K562 (cell line): ENCODE data around the gene FAM227B. TPM values are rescaled to one million over a fixed set of nuclear protein-coding genes. Genes with fewer than 3 reads are reported as not detected.

Experiments used
- CHCHD3 ChIP-seq: fragments of 250-450 bp; sonication (Bioruptor Pico); IDR thresholded peaks from 2 replicates; pipeline ENCODE4 v2.1.2; 2022; ENCODE audit warnings: mild to moderate bottlenecking
- E2F8 ChIP-seq: fragments of 450-650 bp; IDR thresholded peaks from 2 replicates; pipeline ENCODE4 v1.7.1; 2018; ENCODE audit warnings: mild to moderate bottlenecking, low read depth; ENCODE audit not compliant: partially characterized antibody
- FOXA3 ChIP-seq, 2 experiments: fragments of 450-650 bp in 1 of 2; sonication (generic) in 1 of 2; formaldehyde crosslinking; IDR thresholded peaks in 1 of 2; conservative IDR thresholded peaks in 1 of 2; 2 replicates each; pipeline versions ENCODE4 v1.4.0 to v1.8.0; 2020 to 2022; ENCODE audit warnings: mild to moderate bottlenecking in 2 of 2, missing genetic modification reagents in 1 of 2
- FOXJ3 ChIP-seq: sonication (generic); formaldehyde crosslinking; IDR thresholded peaks from 2 replicates; pipeline ENCODE4 v1.4.0; 2020; ENCODE audit warnings: mild to moderate bottlenecking, missing genetic modification reagents
- FOXP4 ChIP-seq: sonication (generic); formaldehyde crosslinking; IDR thresholded peaks from 2 replicates; pipeline ENCODE4 v1.8.0; 2022; ENCODE audit warnings: mild to moderate bottlenecking, missing genetic modification reagents, borderline replicate concordance
- HMGN3 ChIP-seq: IDR thresholded peaks from 2 replicates; pipeline ENCODE4 v1.6.1; 2011; ENCODE audit warnings: borderline replicate concordance, low read depth, mild to moderate bottlenecking, mixed read lengths, low read length; ENCODE audit not compliant: insufficient read length; ENCODE audit errors: extremely low read depth
- MNT ChIP-seq, 2 experiments: fragments of 450-650 bp; conservative IDR thresholded peaks; 2 replicates each; pipeline ENCODE4 v1.6.1; 2017; ENCODE audit warnings: mild to moderate bottlenecking in 2 of 2, moderate library complexity in 2 of 2
- MTA3 ChIP-seq: fragments of 450-650 bp; formaldehyde crosslinking; IDR thresholded peaks from 2 replicates; pipeline ENCODE4 v1.6.1; 2017; ENCODE audit warnings: mild to moderate bottlenecking, borderline replicate concordance
- MXI1 ChIP-seq: IDR thresholded peaks from 2 replicates; pipeline ENCODE4 v1.6.1; 2011; ENCODE audit warnings: low read depth, mild to moderate bottlenecking, improper control_type of control experiment, low read length
- NR2F6 ChIP-seq: fragments of 450-650 bp; formaldehyde crosslinking; IDR thresholded peaks from 2 replicates; pipeline ENCODE4 v1.4.0; 2020; ENCODE audit warnings: mild to moderate bottlenecking
- SMAD1 ChIP-seq: fragments of 150-350 bp; IDR thresholded peaks from 2 replicates; pipeline ENCODE4 v1.6.1; 2014; ENCODE audit warnings: low read length, low read depth; ENCODE audit not compliant: partially characterized antibody
- SNIP1 ChIP-seq: fragments of 450-650 bp; IDR thresholded peaks from 2 replicates; pipeline ENCODE4 v1.7.1; 2017; ENCODE audit warnings: low read depth, mild to moderate bottlenecking
- SREBF2 ChIP-seq: sonication (generic); formaldehyde crosslinking; IDR thresholded peaks from 2 replicates; pipeline ENCODE4 v1.4.0; 2020; ENCODE audit warnings: mild to moderate bottlenecking, missing genetic modification reagents
- ZNF324 ChIP-seq: fragments of 250-450 bp; sonication (Bioruptor Pico); IDR thresholded peaks from 2 replicates; pipeline ENCODE4 v1.4.0; 2020; ENCODE audit warnings: mild to moderate bottlenecking
- ZNF431 ChIP-seq: sonication (generic); formaldehyde crosslinking; IDR thresholded peaks from 2 replicates; pipeline ENCODE4 v1.8.0; 2022; ENCODE audit warnings: mild to moderate bottlenecking, missing genetic modification reagents
- polyA plus RNA-seq, 8 experiments: library from polyadenylated mRNA; depleted of rRNA in 4 of 8; stranded (reverse) in 5 of 8; unstranded in 3 of 8; fragments of >200 nt; fragmentation: Nextera tagmentation in 2 of 8; fragmentation: Illumina TruSeq in 1 of 8; extraction: Ambion mirVana in 2 of 8; extraction: Trizol in 1 of 8; gene quantifications; 2 replicates each; pipeline versions ENCODE4 v1.2.1 to v1.2.3, GENCODE V29; 2011 to 2014; ENCODE audit warnings: inconsistent platforms in 1 of 8, missing spikeins in 1 of 8
- total RNA-seq, 7 experiments: library from RNA; depleted of rRNA in 6 of 7; stranded (reverse); fragments of >200 nt in 6 of 7; fragmentation: Illumina TruSeq in 2 of 7; extraction: Trizol in 2 of 7; gene quantifications; 2 replicates each; pipeline versions ENCODE4 v1.2.1 to v1.2.3, GENCODE V29; 2011 to 2021; ENCODE audit warnings: low replicate concordance in 1 of 7
- TF ChIP-seq, protein P1 (sequence below): sonication (generic); formaldehyde crosslinking; IDR thresholded peaks from 2 replicates; pipeline ENCODE4 v1.8.0; 2022; ENCODE audit warnings: mild to moderate bottlenecking, missing genetic modification reagents
- TF ChIP-seq, protein P2 (sequence below): fragments of 200-800 bp; sonication (Bioruptor generic); IDR thresholded peaks from 2 replicates; pipeline ENCODE4 v1.6.1; 2017; ENCODE audit warnings: missing genetic modification characterization, missing compliant biosample characterization

Gene FAM227B
- total and polyA plus RNA-seq, 9 of the 15 experiments (the other 6 are each of a cell fraction or from before 2014, with no cell fraction given), result 5.1 to 12.5 (median 11.2) TPM

DNA sequence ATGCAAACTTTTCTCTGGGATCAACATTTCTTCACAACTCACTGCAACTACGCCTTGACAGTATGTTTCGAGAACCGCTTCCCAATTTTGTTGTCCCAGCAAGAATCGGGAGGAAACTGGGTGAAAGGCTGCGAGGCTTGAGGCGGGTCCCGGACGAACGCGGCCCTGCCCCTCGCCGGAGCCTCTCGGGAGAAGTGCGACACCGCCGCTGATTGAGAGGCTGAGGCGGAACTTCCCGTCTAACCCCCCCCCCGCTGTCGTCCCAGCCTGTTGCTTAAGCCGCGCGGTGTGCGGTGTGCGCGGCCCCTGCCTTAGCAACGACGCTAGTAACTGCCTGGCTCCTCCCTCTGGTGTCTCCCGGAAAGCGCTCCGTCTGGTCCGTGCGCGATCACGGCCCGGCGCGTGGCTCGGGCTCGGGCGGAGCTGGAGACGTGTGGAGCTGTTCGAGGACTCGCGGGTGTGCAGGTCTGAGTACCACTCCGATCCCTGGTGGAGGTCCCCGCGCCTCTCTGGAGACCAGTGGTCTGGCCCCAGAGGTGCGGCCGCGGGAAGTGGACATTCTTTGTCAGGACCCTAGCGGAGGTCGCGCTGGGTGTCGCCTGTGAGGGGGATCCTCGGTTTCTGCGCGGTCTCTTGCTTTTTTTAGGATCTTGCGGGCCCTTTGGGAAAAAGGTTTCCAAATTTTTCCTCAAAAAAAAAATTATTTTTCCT lies at the start of gene FAM227B, which contains the start of gene DTWD1 (continued):
- TF ChIP-seq ZNF431 (CRISPR knock-in tag) (peak; percentile 42; the same call in 1 of the 2 replicates), E2F8 (peak; percentile 47), MNT (conservative IDR thresholded peaks at IDR 0.05) (peak; percentile 89 to 96), FOXJ3 (CRISPR knock-in tag) (no peak), ZNF324 (CRISPR knock-in tag) (peak; percentile 68; the same call in 1 of the 2 replicates), SNIP1 (no peak), MXI1 (peak; percentile 88), FOXP4 (CRISPR knock-in tag) (no peak), HMGN3 (peak; percentile 95), NR2F6 (CRISPR knock-in tag) (0 out of 2 replicates have a peak, but pooled peaks have one; percentile 30), MTA3 (peak; percentile 93; the same call in 1 of the 2 replicates), SREBF2 (CRISPR knock-in tag) (no peak), CHCHD3 (CRISPR knock-in tag) (peak; percentile 87), FOXA3 (CRISPR knock-in tag; conservative IDR thresholded peaks at IDR 0.05 in 1 of 2, IDR thresholded peaks at IDR 0.05 in 1 of 2) (peak in 1 of 2 experiments; percentile 77; a peak in 1 of 4 replicates), SMAD1 (peak; percentile 68)
- TF ChIP-seq, protein P1, sequence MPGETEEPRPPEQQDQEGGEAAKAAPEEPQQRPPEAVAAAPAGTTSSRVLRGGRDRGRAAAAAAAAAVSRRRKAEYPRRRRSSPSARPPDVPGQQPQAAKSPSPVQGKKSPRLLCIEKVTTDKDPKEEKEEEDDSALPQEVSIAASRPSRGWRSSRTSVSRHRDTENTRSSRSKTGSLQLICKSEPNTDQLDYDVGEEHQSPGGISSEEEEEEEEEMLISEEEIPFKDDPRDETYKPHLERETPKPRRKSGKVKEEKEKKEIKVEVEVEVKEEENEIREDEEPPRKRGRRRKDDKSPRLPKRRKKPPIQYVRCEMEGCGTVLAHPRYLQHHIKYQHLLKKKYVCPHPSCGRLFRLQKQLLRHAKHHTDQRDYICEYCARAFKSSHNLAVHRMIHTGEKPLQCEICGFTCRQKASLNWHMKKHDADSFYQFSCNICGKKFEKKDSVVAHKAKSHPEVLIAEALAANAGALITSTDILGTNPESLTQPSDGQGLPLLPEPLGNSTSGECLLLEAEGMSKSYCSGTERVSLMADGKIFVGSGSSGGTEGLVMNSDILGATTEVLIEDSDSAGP (CRISPR knock-in tag), result 0 out of 2 replicates have a peak, but pooled peaks have one; percentile 71
- TF ChIP-seq, protein P2, sequence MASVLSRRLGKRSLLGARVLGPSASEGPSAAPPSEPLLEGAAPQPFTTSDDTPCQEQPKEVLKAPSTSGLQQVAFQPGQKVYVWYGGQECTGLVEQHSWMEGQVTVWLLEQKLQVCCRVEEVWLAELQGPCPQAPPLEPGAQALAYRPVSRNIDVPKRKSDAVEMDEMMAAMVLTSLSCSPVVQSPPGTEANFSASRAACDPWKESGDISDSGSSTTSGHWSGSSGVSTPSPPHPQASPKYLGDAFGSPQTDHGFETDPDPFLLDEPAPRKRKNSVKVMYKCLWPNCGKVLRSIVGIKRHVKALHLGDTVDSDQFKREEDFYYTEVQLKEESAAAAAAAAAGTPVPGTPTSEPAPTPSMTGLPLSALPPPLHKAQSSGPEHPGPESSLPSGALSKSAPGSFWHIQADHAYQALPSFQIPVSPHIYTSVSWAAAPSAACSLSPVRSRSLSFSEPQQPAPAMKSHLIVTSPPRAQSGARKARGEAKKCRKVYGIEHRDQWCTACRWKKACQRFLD, result peak; percentile 38; the same call in 1 of the 2 replicates
